Right lobe of liver (tissue), 4 donors: ENCODE results near the gene MLH1.

Experiments
- POLR2A ChIP-seq: fragments of 450-650 bp; IDR thresholded peaks from one replicate; pipeline ENCODE4 v1.6.1; 2017; ENCODE audit warnings: antibody characterized with exemption, mild to moderate bottlenecking
- TF ChIP-seq, protein P1 (sequence below), 4 donors: fragments of 200-600 bp in 3 of 4; fragments of 450-650 bp in 1 of 4; IDR thresholded peaks; one replicate each; pipeline versions ENCODE4 v1.5.1 to v1.8.0; 2016 to 2022; ENCODE audit warnings: antibody characterized with exemption in 4 of 4, mild to moderate bottlenecking in 2 of 4
- donor health status: DM: no; HTN: no; CAD: no.
- donor health status: DM: no; HTN: no; CAD: no.
- donor health status: DM: no; HTN: yes; CAD: no.

DNA sequence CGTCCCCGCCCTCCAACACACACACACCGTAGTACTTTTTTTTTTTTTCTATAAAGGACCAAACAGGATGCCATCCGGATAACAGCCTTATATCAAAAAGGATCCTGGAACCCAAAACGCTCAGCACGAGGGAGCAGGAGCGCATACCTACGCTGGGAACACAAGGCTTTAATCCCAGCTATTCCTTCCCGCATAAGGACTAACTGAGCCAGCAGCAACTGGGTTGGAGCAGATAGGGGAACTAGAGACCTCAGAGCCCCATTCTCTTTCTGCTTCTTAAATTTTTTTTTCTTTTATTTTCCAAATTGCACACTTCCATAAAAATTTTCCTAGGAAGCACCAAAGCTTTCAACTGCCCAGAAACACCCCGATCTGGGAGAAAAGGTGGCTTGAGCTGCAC lies 49.7 kb upstream of the MLH1 start:
- TF ChIP-seq, protein P1, sequence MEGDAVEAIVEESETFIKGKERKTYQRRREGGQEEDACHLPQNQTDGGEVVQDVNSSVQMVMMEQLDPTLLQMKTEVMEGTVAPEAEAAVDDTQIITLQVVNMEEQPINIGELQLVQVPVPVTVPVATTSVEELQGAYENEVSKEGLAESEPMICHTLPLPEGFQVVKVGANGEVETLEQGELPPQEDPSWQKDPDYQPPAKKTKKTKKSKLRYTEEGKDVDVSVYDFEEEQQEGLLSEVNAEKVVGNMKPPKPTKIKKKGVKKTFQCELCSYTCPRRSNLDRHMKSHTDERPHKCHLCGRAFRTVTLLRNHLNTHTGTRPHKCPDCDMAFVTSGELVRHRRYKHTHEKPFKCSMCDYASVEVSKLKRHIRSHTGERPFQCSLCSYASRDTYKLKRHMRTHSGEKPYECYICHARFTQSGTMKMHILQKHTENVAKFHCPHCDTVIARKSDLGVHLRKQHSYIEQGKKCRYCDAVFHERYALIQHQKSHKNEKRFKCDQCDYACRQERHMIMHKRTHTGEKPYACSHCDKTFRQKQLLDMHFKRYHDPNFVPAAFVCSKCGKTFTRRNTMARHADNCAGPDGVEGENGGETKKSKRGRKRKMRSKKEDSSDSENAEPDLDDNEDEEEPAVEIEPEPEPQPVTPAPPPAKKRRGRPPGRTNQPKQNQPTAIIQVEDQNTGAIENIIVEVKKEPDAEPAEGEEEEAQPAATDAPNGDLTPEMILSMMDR (IDR thresholded peaks at IDR 0.05): no peak
- no peak for TF ChIP-seq POLR2A
